Measurements from ENCODE around the gene SPATA22. TPM values are rescaled to one million over a fixed set of nuclear protein-coding genes. Genes with fewer than 3 reads are reported as not detected.

Gene SPATA22
- total and polyA plus RNA-seq, 2 of the 4 experiments (the other 2 are of a cell fraction) = 0.18 to 0.29 TPM

DNA sequence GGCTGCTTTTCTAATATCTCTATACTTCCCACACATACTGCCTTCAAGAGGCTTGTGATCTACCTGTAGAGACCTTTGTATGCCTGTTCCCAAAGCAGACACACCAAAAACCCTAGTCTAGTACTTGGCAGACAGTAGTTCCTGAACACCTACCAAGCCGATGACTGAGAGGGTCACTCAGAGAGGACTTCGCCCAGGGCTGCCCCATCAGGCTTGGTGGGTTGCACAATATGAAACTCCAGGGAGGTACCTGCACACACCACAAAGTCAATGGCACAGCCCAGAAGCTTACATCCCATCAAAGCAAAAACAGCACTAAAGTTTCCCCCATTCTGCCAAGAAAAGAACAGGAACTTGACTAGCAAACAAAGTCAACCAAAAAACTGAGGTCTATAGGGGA is 34.4 kb upstream of the SPATA22 start:
- no peak overlapping the region for H2AK5ac ChIP-seq (ENCODE audit: low read depth, low read length)
- no peak overlapping the region for H3K56ac ChIP-seq (ENCODE audit: extremely low read depth, insufficient read depth, low read length)
- no peaks in the 10 kb centered on the region for H3K4me1 ChIP-seq (ENCODE audit: control insufficient read depth, insufficient read depth, low read length)
- no peaks in the 10 kb centered on the region for H3K9me3 ChIP-seq (ENCODE audit: control insufficient read depth, insufficient read depth, low read length)
- no TSS peak for BruUV-seq (replicated peaks)
- no peak overlapping the region for H2BK15ac ChIP-seq (ENCODE audit: low read depth, low read length)
- no peaks in the 10 kb centered on the region for H4K20me1 ChIP-seq (ENCODE audit: insufficient read depth, low read length)
- no peak overlapping the region for H3K18ac ChIP-seq (ENCODE audit: low read depth, low read length)
- H3K14ac ChIP-seq (replicated peaks; ENCODE audit: low read depth, low read length) = no peak overlapping the region
- DNase-seq = no peak
- no peak overlapping the region for H4K8ac ChIP-seq (ENCODE audit: low read depth in 2 of 2, low read length in 2 of 2)
- no peaks in the 10 kb centered on the region for H3K36me3 ChIP-seq (ENCODE audit: control insufficient read depth, insufficient read depth, low read length)
- no peak overlapping the region for H3K27ac ChIP-seq (ENCODE audit: insufficient read depth, low read length)
- H2AFZ ChIP-seq (replicated peaks; ENCODE audit: low read length, poor library complexity) = no peak overlapping the region
- no peak overlapping the region for H4K5ac ChIP-seq (ENCODE audit: low read depth, low read length)
- H3K9me1 ChIP-seq (ENCODE audit: insufficient read depth, low read length) = no peaks in the 10 kb centered on the region
- no peak overlapping the region for H3K23ac ChIP-seq (ENCODE audit: low read depth, low read length)
- intact Hi-C loops (cut with micrococcal nuclease) = no loop called here
- ChIA-PET POLR2A (ENCODE audit: unreplicated experiment) (no interaction called here), CTCF (no interaction called here)
- no peak overlapping the region for H2AK9ac ChIP-seq (replicated peaks; ENCODE audit: low read depth, low read length, poor library complexity)
- no CpG with 5 or more reads among the region's 2 CpGs for WGBS, 2 experiments (ENCODE audit: extremely low coverage in 2 of 2, insufficient read length in 1 of 2)
- no peaks in the 10 kb centered on the region for H3K27me3 ChIP-seq (ENCODE audit: control insufficient read depth, insufficient read depth, low read length)
- no peak overlapping the region for H2BK20ac ChIP-seq (ENCODE audit: low read depth, low read length)
- no peak overlapping the region for H2BK120ac ChIP-seq (ENCODE audit: low read depth, low read length)
- no peak overlapping the region for H2BK5ac ChIP-seq (ENCODE audit: low read depth, low read length, poor library complexity, severe bottlenecking)
- no peak overlapping the region for H3K4me3 ChIP-seq (ENCODE audit: insufficient read depth, low read depth, low read length)
- ATAC-seq (ENCODE audit: low read depth) = no peak
- dilution Hi-C loops (cut with HindIII; ENCODE audit: low sequenced_read_pairs, unreplicated experiment) = no loop called here
- no peak overlapping the region for H3K4ac ChIP-seq (ENCODE audit: low read depth, low read length)
- no peak overlapping the region for H4K91ac ChIP-seq (ENCODE audit: insufficient read depth, low read depth, low read length)
- no peaks in the 10 kb centered on the region for H3K79me1 ChIP-seq (ENCODE audit: low read depth in 1 of 2, low read length in 2 of 2)
- H3K4me2 ChIP-seq (ENCODE audit: low read depth, low read length) = no peak overlapping the region
- in situ Hi-C loops (cut with MboI; ENCODE audit: low sequenced_read_pairs) = no loop called here
- H3K9ac ChIP-seq (ENCODE audit: low read depth, low read length) = no peak overlapping the region
- TF ChIP-seq MXI1 (IDR thresholded peaks at IDR 0.05; ENCODE audit: borderline replicate concordance, low read depth, low read length) (no peak), RAD21 (IDR thresholded peaks at IDR 0.05; ENCODE audit: low read length) (no peak), CHD1 (IDR thresholded peaks at IDR 0.05; ENCODE audit: low read depth, low read length) (no peak), RCOR1 (IDR thresholded peaks at IDR 0.05; ENCODE audit: insufficient replicate concordance, low read length) (no peak), BHLHE40 (IDR thresholded peaks at IDR 0.05; ENCODE audit: low read depth, low read length) (no peak), CTCF (conservative IDR thresholded peaks at IDR 0.05; ENCODE audit: low read depth, low read length) (no peak)

Data from IMR-90 (cell line).